B cell (primary cell): Measurements from ENCODE around the gene CS. TPM values are rescaled to one million over a fixed set of nuclear protein-coding genes. Genes with fewer than 3 reads are reported as not detected.

Experiments
- ATAC-seq: fragments of 200-7000 bp; cut with Tn5 transposase; one replicate; pipeline ENCODE4 v1.10.0; 2021; ENCODE audit warnings: low read depth, mild to moderate bottlenecking, moderate number of reproducible peaks, moderate library complexity
- CTCF ChIA-PET: fragments of 350-600 bp; sonication (Branson Sonifier 250); formaldehyde crosslinking; loops from one replicate; lab custom pipeline; 2021; ENCODE audit warnings: antibody characterized with exemption, inconsistent platforms; lab: Charles Lee
- POLR2A ChIA-PET: fragments of 350-600 bp; sonication (Branson Sonifier 250); formaldehyde crosslinking; loops from one replicate; lab custom pipeline; 2021; ENCODE audit warnings: antibody characterized with exemption; lab: Charles Lee
- DNase-seq: peaks from one replicate; pipeline ENCODE4 v3.0.0; 2013
- H2AFZ ChIP-seq: 2 replicates; pipeline ENCODE4 v1.6.1; 2012; ENCODE audit warnings: mild to moderate bottlenecking, low read depth, low read length; ENCODE audit not compliant: insufficient read depth, poor library complexity, severe bottlenecking
- H3K27ac ChIP-seq, 2 donors: 1 replicate in 1 of 2; 2 replicates in 1 of 2; pipeline ENCODE4 v1.5.1; 2012 to 2013; ENCODE audit warnings: low read length in 2 of 2, mild to moderate bottlenecking in 2 of 2, moderate library complexity in 1 of 2
- H3K27me3 ChIP-seq, 4 experiments: fragments of 200-600 bp in 1 of 4; sonication (generic) in 1 of 4; replicated peaks in 1 of 4; 1 replicate in 2 of 4; 2 replicates in 2 of 4; pipeline versions ENCODE4 v1.6.1 to v1.7.0; 2013 to 2016; ENCODE audit warnings: low read length in 3 of 4, mild to moderate bottlenecking in 2 of 4, mixed read lengths in 1 of 4, moderate library complexity in 1 of 4; ENCODE audit not compliant: insufficient read depth in 4 of 4, control insufficient read depth in 3 of 4; ENCODE audit errors: control extremely low read depth in 1 of 4
- H3K36me3 ChIP-seq, 2 experiments: replicated peaks in 1 of 2; 1 replicate in 1 of 2; 2 replicates in 1 of 2; pipeline versions ENCODE4 v1.6.1 to v1.7.1; 2013; ENCODE audit warnings: low read length in 1 of 2; ENCODE audit not compliant: insufficient read depth in 2 of 2, control insufficient read depth in 1 of 2; ENCODE audit errors: control extremely low read depth in 1 of 2, extremely low read depth in 1 of 2
- H3K4me1 ChIP-seq, 2 donors: fragments of 200-600 bp in 1 of 2; sonication (generic) in 1 of 2; 1 replicate in 1 of 2; 2 replicates in 1 of 2; pipeline versions ENCODE4 v1.5.1 to v1.6.1; 2013 to 2017; ENCODE audit warnings: low read length in 2 of 2; ENCODE audit not compliant: control insufficient read depth in 2 of 2, insufficient read depth in 2 of 2
- H3K4me2 ChIP-seq: replicated peaks from 2 replicates; pipeline ENCODE3; 2012; ENCODE audit warnings: mild to moderate bottlenecking, low read depth, low read length; ENCODE audit not compliant: poor library complexity, severe bottlenecking
- H3K4me3 ChIP-seq, 5 experiments: fragments of 200-600 bp in 1 of 5; sonication (generic) in 1 of 5; 1 replicate in 3 of 5; 2 replicates in 2 of 5; pipeline versions ENCODE4 v1.5.1 to v1.7.0; 2011 to 2016; ENCODE audit warnings: low read length in 4 of 5, mild to moderate bottlenecking in 4 of 5, low read depth in 2 of 5, control low read depth in 1 of 5, moderate library complexity in 1 of 5; ENCODE audit not compliant: insufficient read depth in 1 of 5; ENCODE audit errors: control extremely low read depth in 1 of 5, extremely low read depth in 1 of 5
- H3K79me2 ChIP-seq: fragments of 200-600 bp; sonication (generic); one replicate; pipeline ENCODE4 v1.6.0; 2016; ENCODE audit warnings: low read length; ENCODE audit not compliant: control insufficient read depth, insufficient read depth
- H3K9ac ChIP-seq: fragments of 200-600 bp; sonication (generic); 2 replicates; pipeline ENCODE4 v1.6.1; 2017; ENCODE audit warnings: mild to moderate bottlenecking, low read length, moderate library complexity
- H3K9me3 ChIP-seq, 3 donors: one replicate each; pipeline versions ENCODE4 v1.6.1 to v1.7.1; 2013; ENCODE audit warnings: low read length in 2 of 3; ENCODE audit not compliant: control insufficient read depth in 2 of 3, insufficient read depth in 1 of 3; ENCODE audit errors: control extremely low read depth in 1 of 3
- H4K20me1 ChIP-seq: 2 replicates; pipeline ENCODE4 v1.6.0; 2012; ENCODE audit warnings: mild to moderate bottlenecking, low read length; ENCODE audit not compliant: insufficient read depth, control insufficient read depth, poor library complexity, severe bottlenecking
- H3K27ac Mint-ChIP-seq: one replicate; pipeline ENCODE4 v1.8.0; 2021; ENCODE audit warnings: mixed read lengths
- H3K27me3 Mint-ChIP-seq: one replicate; pipeline ENCODE4 v1.8.0; 2021; ENCODE audit warnings: mixed read lengths
- H3K4me1 Mint-ChIP-seq: one replicate; pipeline ENCODE4 v1.8.0; 2021; ENCODE audit warnings: mixed read lengths
- H3K4me3 Mint-ChIP-seq: one replicate; pipeline ENCODE4 v1.8.0; 2021; ENCODE audit warnings: mixed read lengths
- H3K9me3 Mint-ChIP-seq: one replicate; pipeline ENCODE4 v1.8.0; 2022; ENCODE audit warnings: mixed read lengths; ENCODE audit not compliant: insufficient read depth
- CTCF ChIP-seq: fragments of 200-600 bp; IDR thresholded peaks from one replicate; pipeline ENCODE4 v1.8.0; 2022; ENCODE audit warnings: antibody characterized with exemption, mild to moderate bottlenecking
- EZH2 ChIP-seq: IDR thresholded peaks from 2 replicates; pipeline ENCODE4 v1.6.1; 2012; ENCODE audit warnings: borderline replicate concordance, low read depth, mild to moderate bottlenecking, moderate library complexity, low read length; ENCODE audit not compliant: insufficient read depth, poor library complexity, severe bottlenecking
- WGBS: methylation state at CpG from one replicate; pipeline ENCODE4 v1.1.5; 2013; ENCODE audit warnings: missing lambda C conversion rate; ENCODE audit not compliant: insufficient coverage; 5-methylcytosine and 5-hydroxymethylcytosine counted together
- intact Hi-C: fragments of 100-400 bp; cut with micrococcal nuclease; formaldehyde crosslinking; loops from one replicate; pipeline ENCODE4 v1.10.0; 2022
- polyA plus RNA-seq: library from polyadenylated mRNA; depleted of rRNA; stranded (reverse); fragments of >200 nt; gene quantifications from 2 replicates; pipeline ENCODE4 v1.2.3, GENCODE V29; 2012
- total RNA-seq, 2 donors: library from RNA; stranded (reverse); fragments of 120-200 nt in 1 of 2; gene quantifications; 1 replicate in 1 of 2; 2 replicates in 1 of 2; pipeline versions ENCODE4 v1.2.3 to v1.2.4, GENCODE V29; 2013 to 2022

The CS gene
- total and polyA plus RNA-seq, 2 donors (not counting 1 experiment from before 2014, with no cell fraction given), result 114 to 154 TPM

GRCh38 chr12:56300644-56301464 lies 724 bp upstream of the CS start:
- TF ChIP-seq CTCF (no peak), EZH2 (no peak)
- Histone ChIP-seq H3K4me1 (peaks cover 51 to 61% of the 10 kb centered on the region in 2 donors), H3K27me3 (no peaks in the 10 kb centered on the region), H3K9ac (peak overlapping the region; percentile 81), H3K9me3 (no peaks in the 10 kb centered on the region), H3K4me3 (peak overlapping the region; percentile 50 to 83 (median 78)), H3K27ac (peak overlapping the region; percentile 92 to 95), H4K20me1 (peaks cover 28% of the 10 kb centered on the region), H3K4me2 (peak overlapping the region; percentile 93), H3K79me2 (peaks cover 60% of the 10 kb centered on the region), H2AFZ (peak overlapping the region; percentile 97), H3K36me3 (peaks cover 0 to 7% of the 10 kb centered on the region in 2 experiments)
- H3K4me3 Mint-ChIP-seq, result peak overlapping the region; percentile 98
- ChIA-PET POLR2A (interaction anchor here (0.6 to 1.2 kb wide), 4 partner anchors 34 to 148 kb away, joined by 3 to 4 read pairs (median 3); partner anchors contain the start of genes ANKRD52, IL23A and TIMELESS), CTCF (interaction anchor here (0.7 to 1.3 kb wide), 4 partner anchors 22 to 99 kb away, joined by 3 to 4 read pairs (median 3); no protein-coding TSS in a partner anchor)
- DNase-seq, result no peak
- no peaks in the 10 kb centered on the region for H3K9me3 Mint-ChIP-seq
- ATAC-seq, result no peak
- H3K27ac Mint-ChIP-seq, result peak overlapping the region; percentile 97
- 66% methylated on average over 20 of the region's 21 CpGs for WGBS
- no peaks in the 10 kb centered on the region for H3K27me3 Mint-ChIP-seq
- peaks cover 57% of the 10 kb centered on the region for H3K4me1 Mint-ChIP-seq
- intact Hi-C loops, result loop anchor here (1.0 to 2.0 kb wide), 10 partner anchors 15 to 335 kb away; partner anchors contain the start of genes ANKRD52, NABP2, SPRYD4 and STAT2
